ENCODE measurements around the gene MGAM2.

The MGAM2 gene

GRCh38 chr7:142112086-142112485 is 568 bp downstream of the MGAM2 start:
- TF ChIP-seq CTCF (IDR thresholded peaks at IDR 0.05; ENCODE audit: control extremely low read depth, extremely low read depth, low read depth, missing control alignments) = no peak
- DNase-seq (ENCODE audit: extremely low spot score) = no peak
- ChIA-PET POLR2A (no interaction called here), CTCF (no interaction called here)

GRCh38 chr7:142114207-142114606 is 2.7 kb downstream of the MGAM2 start:
- POLR2A ChIA-PET = no interaction called here
- no peak for TF ChIP-seq CTCF (IDR thresholded peaks at IDR 0.05; ENCODE audit: control extremely low read depth, extremely low read depth, low read depth, missing control alignments)
- no peak for DNase-seq (ENCODE audit: extremely low spot score)
- CTCF ChIA-PET = no interaction called here

- TF ChIP-seq CTCF (IDR thresholded peaks at IDR 0.05; ENCODE audit: control extremely low read depth, extremely low read depth, low read depth, missing control alignments) = no peak
- DNase-seq (ENCODE audit: extremely low spot score) = no peak
- CTCF ChIA-PET = no interaction called here
- POLR2A ChIA-PET = no interaction called here
Measured at GRCh38 chr7:142120524-142120923, 9.0 kb downstream of the MGAM2 start.

GRCh38 chr7:142123184-142123583 is 11.7 kb downstream of the MGAM2 start:
- POLR2A ChIA-PET = no interaction called here
- no peak for DNase-seq (ENCODE audit: extremely low spot score)
- CTCF ChIA-PET = no interaction called here
- TF ChIP-seq CTCF (IDR thresholded peaks at IDR 0.05; ENCODE audit: control extremely low read depth, extremely low read depth, low read depth, missing control alignments) = no peak

GRCh38 chr7:142125256-142125955 is 13.9 kb downstream of the MGAM2 start:
- TF ChIP-seq CTCF (IDR thresholded peaks at IDR 0.05; ENCODE audit: control extremely low read depth, extremely low read depth, low read depth, missing control alignments) = no peak
- DNase-seq (ENCODE audit: extremely low spot score) = no peak
- POLR2A ChIA-PET = no interaction called here
- CTCF ChIA-PET = no interaction called here

- no peak for DNase-seq (ENCODE audit: extremely low spot score)
- CTCF ChIA-PET = interaction anchor here (1.6 kb wide), 1 partner anchor 10 kb away, joined by 4 read pairs; no protein-coding TSS in a partner anchor
- no peak for TF ChIP-seq CTCF (IDR thresholded peaks at IDR 0.05; ENCODE audit: control extremely low read depth, extremely low read depth, low read depth, missing control alignments)
- POLR2A ChIA-PET = no interaction called here
Measured at GRCh38 chr7:142130267-142130666, 18.7 kb downstream of the MGAM2 start.
